Thyroid gland (tissue), 4 donors: ENCODE results near the gene G3BP2. TPM values are rescaled to one million over a fixed set of nuclear protein-coding genes. Genes with fewer than 3 reads are reported as not detected.
A peak's percentile ranks its signal among the peaks of the same experiment; 100 is the strongest.

Experiments
- DNase-seq, 2 donors: peaks; one replicate each; pipeline ENCODE4 v3.0.0-alpha.2; 2019
- H3K27ac ChIP-seq, 3 donors: fragments of 200-600 bp; sonication (generic); 1 replicate in 2 of 3; 2 replicates in 1 of 3; pipeline ENCODE4 v1.5.1; 2016 to 2019; ENCODE audit warnings: mild to moderate bottlenecking in 1 of 3, moderate library complexity in 1 of 3
- H3K27me3 ChIP-seq: fragments of 200-600 bp; sonication (generic); one replicate; pipeline ENCODE4 v1.5.1; 2019
- H3K36me3 ChIP-seq, 2 donors: fragments of 200-600 bp; sonication (generic); one replicate each; pipeline ENCODE4 v1.5.1; 2016 to 2019
- H3K4me1 ChIP-seq, 2 donors: fragments of 200-600 bp; sonication (generic); one replicate each; pipeline ENCODE4 v1.5.1; 2017 to 2019
- H3K4me3 ChIP-seq, 3 donors: fragments of 200-600 bp; sonication (generic); replicated peaks in 1 of 3; 1 replicate in 2 of 3; 2 replicates in 1 of 3; pipeline ENCODE4 v1.5.1; 2016; ENCODE audit warnings: mild to moderate bottlenecking in 1 of 3
- H3K9me3 ChIP-seq: fragments of 200-600 bp; sonication (generic); one replicate; pipeline ENCODE4 v1.5.1; 2017
- POLR2A ChIP-seq, 2 donors: fragments of 450-650 bp; IDR thresholded peaks; one replicate each; pipeline ENCODE4 v1.6.1; 2017; ENCODE audit warnings: antibody characterized with exemption in 2 of 2, mild to moderate bottlenecking in 2 of 2, moderate library complexity in 1 of 2
- WGBS, 2 donors: methylation state at CpG; one replicate each; pipeline ENCODE4 v1.1.5; 2017; 5-methylcytosine and 5-hydroxymethylcytosine counted together
- intact Hi-C: fragments of 100-400 bp; cut with DNase I; formaldehyde crosslinking; loops from one replicate; pipeline ENCODE4 v1.15.1; 2023
- total RNA-seq, 4 donors: library from RNA; depleted of rRNA; stranded (reverse); fragments of >200 nt; gene quantifications; one replicate each; pipeline ENCODE4 v1.2.3, GENCODE V29; 2016
- TF ChIP-seq, protein P1 (sequence below), 6 experiments: fragments of 200-600 bp in 3 of 6; fragments of 450-650 bp in 3 of 6; sonication (generic) in 3 of 6; IDR thresholded peaks; one replicate each; pipeline ENCODE4 v1.5.1; 2016 to 2019; ENCODE audit warnings: antibody characterized with exemption in 6 of 6, mild to moderate bottlenecking in 2 of 6, inconsistent platforms in 1 of 6, moderate library complexity in 1 of 6

Gene G3BP2
- total RNA-seq, 4 donors from 2014 or later = 117 to 179 (median 139) TPM

DNA sequence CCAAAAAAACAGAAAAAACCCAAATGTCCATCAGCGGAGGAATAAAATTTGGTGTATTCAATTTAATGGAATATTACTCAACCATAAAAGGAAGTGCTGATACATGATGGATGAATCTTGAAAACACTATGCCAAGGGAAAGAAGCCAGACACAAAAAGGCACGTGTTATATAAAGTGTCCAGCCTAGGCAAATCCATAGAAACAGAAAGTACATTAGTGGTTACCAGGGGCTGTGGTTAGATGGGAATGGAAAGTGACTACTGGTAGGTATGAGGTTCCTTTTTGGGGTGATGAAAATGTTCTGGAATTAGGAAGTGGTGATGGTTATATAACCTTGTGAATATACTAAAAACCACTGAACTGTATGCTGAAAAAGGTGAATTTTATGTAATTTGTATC lies 39.4 kb downstream of the G3BP2 start:
- intact Hi-C loops = no loop called here
- TF ChIP-seq, protein P1, sequence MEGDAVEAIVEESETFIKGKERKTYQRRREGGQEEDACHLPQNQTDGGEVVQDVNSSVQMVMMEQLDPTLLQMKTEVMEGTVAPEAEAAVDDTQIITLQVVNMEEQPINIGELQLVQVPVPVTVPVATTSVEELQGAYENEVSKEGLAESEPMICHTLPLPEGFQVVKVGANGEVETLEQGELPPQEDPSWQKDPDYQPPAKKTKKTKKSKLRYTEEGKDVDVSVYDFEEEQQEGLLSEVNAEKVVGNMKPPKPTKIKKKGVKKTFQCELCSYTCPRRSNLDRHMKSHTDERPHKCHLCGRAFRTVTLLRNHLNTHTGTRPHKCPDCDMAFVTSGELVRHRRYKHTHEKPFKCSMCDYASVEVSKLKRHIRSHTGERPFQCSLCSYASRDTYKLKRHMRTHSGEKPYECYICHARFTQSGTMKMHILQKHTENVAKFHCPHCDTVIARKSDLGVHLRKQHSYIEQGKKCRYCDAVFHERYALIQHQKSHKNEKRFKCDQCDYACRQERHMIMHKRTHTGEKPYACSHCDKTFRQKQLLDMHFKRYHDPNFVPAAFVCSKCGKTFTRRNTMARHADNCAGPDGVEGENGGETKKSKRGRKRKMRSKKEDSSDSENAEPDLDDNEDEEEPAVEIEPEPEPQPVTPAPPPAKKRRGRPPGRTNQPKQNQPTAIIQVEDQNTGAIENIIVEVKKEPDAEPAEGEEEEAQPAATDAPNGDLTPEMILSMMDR (IDR thresholded peaks at IDR 0.05) = no peak
- no peaks in the 10 kb centered on the region for H3K36me3 ChIP-seq
- H3K27ac ChIP-seq = no peak overlapping the region
- WGBS, 2 donors = 74 to 84% methylated on average over 2 of the region's 2 CpGs
- no peak for DNase-seq
- no peaks in the 10 kb centered on the region for H3K27me3 ChIP-seq
- H3K4me1 ChIP-seq = peaks cover 7 to 29% of the 10 kb centered on the region in 2 donors
- H3K4me3 ChIP-seq = no peak overlapping the region
- H3K9me3 ChIP-seq = no peaks in the 10 kb centered on the region

DNA sequence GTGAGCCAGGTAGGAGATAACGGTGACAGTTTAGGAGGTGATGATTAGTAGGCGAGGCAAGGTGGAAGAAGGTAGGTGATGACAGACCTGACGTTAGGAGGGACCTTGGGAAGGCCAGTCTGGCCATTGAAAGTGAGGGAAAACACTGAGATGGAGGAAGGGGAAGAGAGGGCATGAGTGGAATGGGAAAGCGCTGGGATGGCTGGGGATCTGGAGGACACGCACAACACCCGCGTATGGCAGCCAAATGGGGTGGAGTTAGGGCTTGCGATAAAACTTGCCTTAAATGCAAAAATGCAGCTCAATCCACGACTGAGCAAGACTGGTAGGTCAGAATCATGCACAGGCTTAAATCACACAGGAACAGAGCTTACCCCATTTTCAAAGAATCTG lies 42.3 kb downstream of the G3BP2 start:
- intact Hi-C loops = no loop called here
- Histone ChIP-seq H3K27ac (peak overlapping the region; percentile 16 to 66 (median 48)), H3K36me3 (no peaks in the 10 kb centered on the region), H3K27me3 (no peaks in the 10 kb centered on the region), H3K4me1 (peaks cover 4 to 13% of the 10 kb centered on the region in 2 donors), H3K9me3 (no peaks in the 10 kb centered on the region), H3K4me3 (peak overlapping the region in 2 of 3 donors; percentile 43 to 64)
- TF ChIP-seq POLR2A (IDR thresholded peaks at IDR 0.05) = no peak
- TF ChIP-seq, protein P1 (IDR thresholded peaks at IDR 0.05) = no peak
- peak in 1 of 2 donors; percentile 16 for DNase-seq
- WGBS, 2 donors = 55 to 66% methylated on average over 9 of the region's 9 CpGs

DNA sequence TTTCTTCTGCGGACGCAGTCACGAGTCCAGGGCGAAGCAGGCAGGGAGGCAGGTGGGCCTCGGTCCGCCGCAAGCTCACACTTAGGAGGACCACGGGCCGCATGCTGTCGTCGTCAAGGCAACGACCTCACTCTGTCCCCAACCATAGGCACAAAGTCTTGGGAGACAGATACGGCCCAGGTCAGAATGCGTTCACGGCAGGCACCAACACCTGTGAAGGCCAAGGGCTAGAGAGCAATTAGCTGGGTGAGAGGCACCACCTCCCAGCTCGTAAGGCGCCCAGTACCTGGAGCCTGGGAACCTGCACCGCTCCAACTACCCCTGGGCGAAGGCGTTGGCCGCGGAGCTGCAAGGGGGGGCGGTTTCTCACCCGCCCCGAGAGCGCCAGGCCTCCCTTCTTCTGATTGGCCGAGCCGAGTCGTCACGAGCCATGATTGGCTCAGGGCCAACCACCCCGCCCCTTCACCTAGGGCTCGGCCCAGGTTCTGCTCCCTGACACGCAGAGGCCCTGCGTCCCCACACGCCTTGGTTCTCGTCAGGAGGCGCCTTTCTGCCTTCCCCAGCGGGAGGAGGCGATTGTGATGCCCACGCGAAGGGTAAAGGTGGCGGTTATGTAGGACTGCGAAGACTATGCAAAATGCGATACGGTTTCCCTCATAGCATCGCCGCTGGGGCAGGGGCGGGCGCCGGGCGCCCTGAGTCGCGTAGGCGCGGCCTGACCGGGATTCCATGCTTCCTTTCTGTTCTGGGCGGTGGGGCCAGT lies 42.9 kb downstream of the G3BP2 start, which contains the start of gene CDKL2:
CDKL2 (minus strand) TSS at position 355 of the 763 bp plus-strand sequence. CDS start 4,540 bp downstream, outside the sequence.
- no peaks in the 10 kb centered on the region for H3K27me3 ChIP-seq
- no peaks in the 10 kb centered on the region for H3K36me3 ChIP-seq
- peak within 1 kb of the TSS; percentile 49 to 67 (median 66) for H3K27ac ChIP-seq
- TF ChIP-seq POLR2A (IDR thresholded peaks at IDR 0.05) = peak in 1 of 2 donors; percentile 75
- TF ChIP-seq, protein P1 (IDR thresholded peaks at IDR 0.05) = no peak
- intact Hi-C loops = no loop called here
- peak; percentile 95 to 96 for DNase-seq
- H3K4me1 ChIP-seq = peaks cover 4 to 11% of the 10 kb centered on the region in 2 donors
- no peaks in the 10 kb centered on the region for H3K9me3 ChIP-seq
- H3K4me3 ChIP-seq = peak within 1 kb of the TSS; percentile 43 to 80 (median 64)
- 1 to 4% methylated on average over 29 to 34 of the region's 57 CpGs for WGBS, 2 donors

DNA sequence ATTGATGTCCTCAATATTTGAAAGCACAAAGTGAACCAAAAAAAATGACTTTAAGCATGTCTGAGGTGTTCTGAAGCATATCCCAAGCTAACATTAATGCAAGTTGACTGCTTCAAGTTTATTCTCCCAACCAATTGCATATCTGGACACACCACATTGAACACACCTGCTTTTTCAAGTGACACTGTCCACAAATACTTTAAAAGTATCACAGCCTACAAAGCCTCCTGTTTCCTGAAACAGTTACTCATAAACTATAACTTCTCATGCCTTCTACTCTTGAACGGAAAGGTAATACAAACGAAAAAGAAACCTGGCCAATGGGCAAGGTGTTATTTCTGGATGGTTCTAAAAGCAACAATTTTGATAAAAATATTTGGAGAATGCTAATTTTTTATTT lies 44.0 kb downstream of the G3BP2 start:
- peak overlapping the region in 2 of 3 donors; percentile 5 to 43 for H3K4me3 ChIP-seq
- DNase-seq = no peak
- intact Hi-C loops = no loop called here
- no peaks in the 10 kb centered on the region for H3K27me3 ChIP-seq
- peak overlapping the region; percentile 31 to 67 (median 59) for H3K27ac ChIP-seq
- peaks cover 4 to 11% of the 10 kb centered on the region in 2 donors for H3K4me1 ChIP-seq
- H3K36me3 ChIP-seq = no peaks in the 10 kb centered on the region
- 40% methylated on average over 2 of the region's 2 CpGs for WGBS, 2 donors
- TF ChIP-seq POLR2A (IDR thresholded peaks at IDR 0.05) = peak in 1 of 2 donors; percentile 32
- TF ChIP-seq, protein P1 (IDR thresholded peaks at IDR 0.05) = no peak
- H3K9me3 ChIP-seq = no peaks in the 10 kb centered on the region

DNA sequence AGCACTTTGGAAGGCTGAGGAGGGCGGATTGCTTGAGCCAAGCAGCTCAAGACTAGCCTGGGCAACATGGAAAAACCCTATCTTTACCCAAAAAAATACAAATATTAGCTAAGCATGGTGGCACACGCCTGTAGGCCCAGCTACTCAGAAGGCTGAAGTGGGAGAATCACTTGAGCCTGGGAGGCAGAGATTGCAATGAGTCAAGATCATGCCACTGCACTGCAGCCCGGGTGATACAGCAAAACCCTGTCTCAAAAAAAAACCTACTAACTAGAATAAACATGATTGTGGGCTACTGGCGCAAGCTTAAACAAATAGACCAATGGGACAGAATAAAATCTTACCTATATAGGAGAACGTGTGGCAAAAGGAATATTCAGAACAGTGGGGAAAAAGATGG lies 50.2 kb downstream of the G3BP2 start:
- Histone ChIP-seq H3K4me3 (no peak overlapping the region), H3K4me1 (no peaks in the 10 kb centered on the region), H3K9me3 (no peaks in the 10 kb centered on the region), H3K36me3 (no peaks in the 10 kb centered on the region), H3K27ac (no peak overlapping the region), H3K27me3 (no peaks in the 10 kb centered on the region)
- intact Hi-C loops = no loop called here
- no peak for TF ChIP-seq POLR2A (IDR thresholded peaks at IDR 0.05)
- TF ChIP-seq, protein P1 (IDR thresholded peaks at IDR 0.05) = no peak
- DNase-seq = no peak
- 87 to 89% methylated on average over 5 of the region's 5 CpGs for WGBS, 2 donors
